ENCODE results near the gene PLA2G5. TPM values are rescaled to one million over a fixed set of nuclear protein-coding genes. Genes with fewer than 3 reads are reported as not detected.

Gene PLA2G5
- total RNA-seq, 1 donor from 2014 or later = not detected

- TF ChIP-seq CTCF (IDR thresholded peaks at IDR 0.05; ENCODE audit: insufficient read depth, low read depth, low read length) = no peak
- TF ChIP-seq EZH2 (IDR thresholded peaks at IDR 0.05; ENCODE audit: insufficient read depth, low read length) = no peak
- no peaks in the 10 kb centered on the region for H3K4me1 ChIP-seq (ENCODE audit: insufficient read depth, low read length)
- no peak overlapping the region for H2AFZ ChIP-seq (ENCODE audit: low read depth, low read length)
- H3K4me3 ChIP-seq (ENCODE audit: insufficient read depth, low read depth, low read length) = no peak overlapping the region
- peaks cover 22% of the 10 kb centered on the region for H3K27me3 ChIP-seq (ENCODE audit: insufficient read depth, low read length)
- H3K4me2 ChIP-seq (ENCODE audit: low read length) = no peak overlapping the region
- no peak overlapping the region for H3K27ac Mint-ChIP-seq (ENCODE audit: unreplicated experiment)
- H3K9me3 ChIP-seq (ENCODE audit: insufficient read depth, low read depth, low read length) = no peaks in the 10 kb centered on the region
- H3K27me3 Mint-ChIP-seq (ENCODE audit: low read depth, unreplicated experiment) = peaks cover 38% of the 10 kb centered on the region
- H3K36me3 Mint-ChIP-seq (ENCODE audit: low read depth, unreplicated experiment) = no peaks in the 10 kb centered on the region
- H3K4me3 Mint-ChIP-seq (ENCODE audit: unreplicated experiment) = no peak overlapping the region
- H3K27ac ChIP-seq (ENCODE audit: low read depth, low read length) = no peak overlapping the region
- no peaks in the 10 kb centered on the region for H3K36me3 ChIP-seq (ENCODE audit: insufficient read depth, low read length)
- no peak overlapping the region for H3K9ac ChIP-seq (ENCODE audit: low read length)
- H3K79me2 ChIP-seq (ENCODE audit: insufficient read depth, low read length) = no peaks in the 10 kb centered on the region
- peaks cover 1% of the 10 kb centered on the region for H3K9me3 Mint-ChIP-seq (ENCODE audit: unreplicated experiment)
- H4K20me1 ChIP-seq (ENCODE audit: insufficient read depth, low read length) = no peaks in the 10 kb centered on the region
- no peaks in the 10 kb centered on the region for H3K4me1 Mint-ChIP-seq (ENCODE audit: low read depth, unreplicated experiment)
- FAIRE-seq (no peak), DNase-seq (ENCODE audit: low read depth) (no peak)
These were observed 19.5 kb downstream of the PLA2G5 start for GRCh38 chr1:20089328-20090077.

- no peaks in the 10 kb centered on the region for H3K4me1 ChIP-seq (ENCODE audit: insufficient read depth, low read length)
- no peak for FAIRE-seq
- no peak overlapping the region for H3K27ac ChIP-seq (ENCODE audit: low read depth, low read length)
- H3K27me3 ChIP-seq (ENCODE audit: insufficient read depth, low read length) = peaks cover 22% of the 10 kb centered on the region
- peaks cover 42% of the 10 kb centered on the region for H3K27me3 Mint-ChIP-seq (ENCODE audit: low read depth, unreplicated experiment)
- no peaks in the 10 kb centered on the region for H3K9me3 ChIP-seq (ENCODE audit: insufficient read depth, low read depth, low read length)
- H3K4me1 Mint-ChIP-seq (ENCODE audit: low read depth, unreplicated experiment) = no peaks in the 10 kb centered on the region
- no peaks in the 10 kb centered on the region for H4K20me1 ChIP-seq (ENCODE audit: insufficient read depth, low read length)
- H3K27ac Mint-ChIP-seq (ENCODE audit: unreplicated experiment) = no peak overlapping the region
- TF ChIP-seq CTCF (IDR thresholded peaks at IDR 0.05; ENCODE audit: insufficient read depth, low read depth, low read length) = no peak
- TF ChIP-seq EZH2 (IDR thresholded peaks at IDR 0.05; ENCODE audit: insufficient read depth, low read length) = no peak
- no peaks in the 10 kb centered on the region for H3K36me3 Mint-ChIP-seq (ENCODE audit: low read depth, unreplicated experiment)
- H3K9me3 Mint-ChIP-seq (ENCODE audit: unreplicated experiment) = peaks cover 1% of the 10 kb centered on the region
- no peaks in the 10 kb centered on the region for H3K79me2 ChIP-seq (ENCODE audit: insufficient read depth, low read length)
- no peak overlapping the region for H3K4me3 ChIP-seq (ENCODE audit: insufficient read depth, low read depth, low read length)
- no peak overlapping the region for H2AFZ ChIP-seq (ENCODE audit: low read depth, low read length)
- DNase-seq (ENCODE audit: low read depth) = no peak
- no peak overlapping the region for H3K9ac ChIP-seq (ENCODE audit: low read length)
- H3K36me3 ChIP-seq (ENCODE audit: insufficient read depth, low read length) = no peaks in the 10 kb centered on the region
- H3K4me3 Mint-ChIP-seq (ENCODE audit: unreplicated experiment) = no peak overlapping the region
- H3K4me2 ChIP-seq (ENCODE audit: low read length) = no peak overlapping the region
These were observed 20.1 kb downstream of the PLA2G5 start for GRCh38 chr1:20090119-20090518.

GRCh38 chr1:20090641-20091040 lies 20.6 kb downstream of the PLA2G5 start:
- TF ChIP-seq CTCF (IDR thresholded peaks at IDR 0.05; ENCODE audit: insufficient read depth, low read depth, low read length) = no peak
- TF ChIP-seq EZH2 (IDR thresholded peaks at IDR 0.05; ENCODE audit: insufficient read depth, low read length) = no peak
- Histone ChIP-seq H3K9me3 (ENCODE audit: insufficient read depth, low read depth, low read length) (no peaks in the 10 kb centered on the region), H2AFZ (ENCODE audit: low read depth, low read length) (no peak overlapping the region), H3K27me3 (ENCODE audit: insufficient read depth, low read length) (peaks cover 24% of the 10 kb centered on the region), H3K9ac (ENCODE audit: low read length) (no peak overlapping the region), H3K4me1 (ENCODE audit: insufficient read depth, low read length) (no peaks in the 10 kb centered on the region), H3K79me2 (ENCODE audit: insufficient read depth, low read length) (no peaks in the 10 kb centered on the region), H3K36me3 (ENCODE audit: insufficient read depth, low read length) (no peaks in the 10 kb centered on the region), H3K4me2 (ENCODE audit: low read length) (no peak overlapping the region), H4K20me1 (ENCODE audit: insufficient read depth, low read length) (no peaks in the 10 kb centered on the region), H3K27ac (ENCODE audit: low read depth, low read length) (no peak overlapping the region), H3K4me3 (ENCODE audit: insufficient read depth, low read depth, low read length) (no peak overlapping the region)
- Mint-ChIP-seq H3K4me3 (ENCODE audit: unreplicated experiment) (no peak overlapping the region), H3K4me1 (ENCODE audit: low read depth, unreplicated experiment) (no peaks in the 10 kb centered on the region), H3K27me3 (ENCODE audit: low read depth, unreplicated experiment) (peaks cover 46% of the 10 kb centered on the region), H3K36me3 (ENCODE audit: low read depth, unreplicated experiment) (no peaks in the 10 kb centered on the region), H3K9me3 (ENCODE audit: unreplicated experiment) (peaks cover 1% of the 10 kb centered on the region), H3K27ac (ENCODE audit: unreplicated experiment) (no peak overlapping the region)
- FAIRE-seq (no peak), DNase-seq (ENCODE audit: low read depth) (no peak)

Measured in astrocyte (in vitro differentiated cells and primary cell).